GM10847 (cell line): ENCODE results near the gene FAM89B.

Experiments used
- POLR2A ChIP-seq: IDR thresholded peaks from 2 replicates; pipeline ENCODE4 v1.6.1; 2011; ENCODE audit not compliant: insufficient read length; ENCODE audit errors: extremely low read depth

Gene FAM89B

DNA sequence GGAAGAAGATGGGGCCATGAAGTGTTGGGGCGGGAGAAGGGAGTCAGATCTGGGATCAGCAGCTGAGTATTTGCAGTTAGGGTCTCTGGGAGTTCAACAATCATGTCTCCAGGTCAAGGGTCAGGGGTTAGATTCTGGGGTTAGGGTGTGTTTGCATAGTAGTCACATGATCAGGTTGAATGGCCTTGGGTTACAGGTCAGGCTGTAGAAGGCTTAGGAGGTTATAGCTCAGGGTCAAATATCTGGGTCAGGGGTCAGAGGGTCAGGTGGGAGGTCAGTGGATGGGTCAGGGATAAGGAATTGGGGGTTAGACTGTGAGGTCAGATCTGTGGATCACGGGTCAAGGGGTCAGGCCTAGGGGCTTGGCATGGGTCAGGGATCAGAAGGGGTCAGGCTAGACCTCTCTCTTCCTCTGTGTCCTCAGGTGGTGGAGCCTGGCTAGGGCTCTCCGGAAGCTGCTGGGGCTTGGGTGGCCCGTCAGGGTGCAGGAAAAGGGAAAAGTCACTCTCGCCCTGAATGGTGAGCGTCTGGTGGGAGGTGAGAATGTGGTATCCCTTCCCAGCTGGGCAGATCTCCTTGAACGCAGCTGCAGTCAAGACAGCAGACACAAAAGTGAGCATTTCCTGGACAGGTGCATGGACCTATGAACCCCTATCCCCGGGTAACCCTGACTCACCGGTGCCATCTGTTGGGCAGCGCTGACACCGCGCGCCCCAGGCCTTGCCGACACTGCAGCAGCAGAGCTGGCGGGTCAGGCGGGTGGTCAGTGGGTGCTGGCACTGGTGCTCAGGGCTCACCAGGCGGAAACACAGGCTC is 20.6 kb upstream of the FAM89B start:
- TF ChIP-seq POLR2A = no peak

- no peak for TF ChIP-seq POLR2A
These were observed 19.9 kb upstream of the FAM89B start for GRCh38 chr11:65552388-65552951.

- TF ChIP-seq POLR2A = no peak
These were observed 18.9 kb upstream of the FAM89B start for GRCh38 chr11:65553301-65554001.

DNA sequence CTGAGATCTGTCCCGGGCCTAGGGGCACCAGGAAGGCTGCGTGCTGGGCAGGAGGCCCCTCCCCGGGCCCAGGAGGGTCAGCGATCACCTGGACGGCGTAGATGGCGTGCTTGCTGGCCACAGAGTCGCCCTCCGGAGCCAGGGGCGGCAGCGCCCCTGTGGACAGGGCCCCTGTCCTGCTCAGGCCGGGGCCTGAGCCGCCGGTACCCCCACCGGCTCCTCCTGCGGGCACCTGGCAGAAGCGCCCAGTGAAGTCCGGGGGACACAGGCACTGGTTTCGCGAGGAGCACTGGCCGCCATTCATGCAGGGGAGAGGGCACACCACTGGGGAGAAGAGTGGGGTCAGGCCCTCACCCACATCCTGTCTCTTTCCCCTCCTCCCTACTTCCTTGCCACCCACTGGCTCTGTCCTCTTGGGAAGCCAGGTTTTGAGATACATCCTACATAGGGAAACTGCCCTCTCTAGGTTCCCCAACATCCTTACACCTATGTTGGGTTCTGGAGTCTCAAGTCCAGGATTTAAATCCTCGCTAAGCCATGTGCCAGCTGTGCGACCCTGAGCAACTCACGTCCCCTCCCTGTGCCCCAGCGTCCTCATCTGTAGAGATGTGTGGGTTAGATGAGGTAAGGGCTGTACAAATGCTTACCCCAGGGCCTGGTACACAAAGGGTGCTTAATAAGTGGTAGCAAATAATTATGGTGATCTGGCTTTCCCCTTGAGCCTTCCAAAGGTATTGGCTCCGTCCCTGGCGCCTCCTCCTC is 18.1 kb upstream of the FAM89B start:
- no peak for TF ChIP-seq POLR2A

DNA sequence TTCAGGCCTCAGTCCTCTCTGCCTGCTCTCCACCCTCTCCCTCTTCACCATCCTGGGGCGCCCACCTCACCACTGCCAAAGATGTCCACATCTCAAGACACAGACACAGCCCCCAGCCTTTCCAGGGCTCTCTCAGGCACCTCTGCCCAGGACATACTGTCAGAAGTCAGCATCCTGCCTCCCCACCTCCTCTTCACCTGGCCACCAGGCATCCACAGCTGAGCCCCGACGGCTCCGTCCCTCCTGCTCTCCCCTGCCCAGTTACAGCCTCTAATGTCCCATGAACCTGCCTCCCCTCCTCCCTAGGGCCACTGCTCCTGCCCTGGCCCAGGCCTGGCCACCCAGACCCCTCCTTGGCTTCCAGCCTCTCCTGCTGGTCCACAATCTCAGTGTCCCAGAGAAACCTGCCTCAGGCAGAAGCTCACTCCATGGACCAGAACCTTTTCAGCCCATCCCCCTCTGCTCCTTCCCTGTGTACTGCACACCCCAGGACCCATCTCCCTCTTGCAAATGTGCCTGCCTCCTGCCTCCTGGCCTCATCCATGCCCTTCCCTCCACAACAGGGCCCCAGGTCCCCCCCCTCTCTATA is 17.4 kb upstream of the FAM89B start:
- no peak for TF ChIP-seq POLR2A

GRCh38 chr11:65555693-65556231 is 16.6 kb upstream of the FAM89B start:
- TF ChIP-seq POLR2A = no peak

DNA sequence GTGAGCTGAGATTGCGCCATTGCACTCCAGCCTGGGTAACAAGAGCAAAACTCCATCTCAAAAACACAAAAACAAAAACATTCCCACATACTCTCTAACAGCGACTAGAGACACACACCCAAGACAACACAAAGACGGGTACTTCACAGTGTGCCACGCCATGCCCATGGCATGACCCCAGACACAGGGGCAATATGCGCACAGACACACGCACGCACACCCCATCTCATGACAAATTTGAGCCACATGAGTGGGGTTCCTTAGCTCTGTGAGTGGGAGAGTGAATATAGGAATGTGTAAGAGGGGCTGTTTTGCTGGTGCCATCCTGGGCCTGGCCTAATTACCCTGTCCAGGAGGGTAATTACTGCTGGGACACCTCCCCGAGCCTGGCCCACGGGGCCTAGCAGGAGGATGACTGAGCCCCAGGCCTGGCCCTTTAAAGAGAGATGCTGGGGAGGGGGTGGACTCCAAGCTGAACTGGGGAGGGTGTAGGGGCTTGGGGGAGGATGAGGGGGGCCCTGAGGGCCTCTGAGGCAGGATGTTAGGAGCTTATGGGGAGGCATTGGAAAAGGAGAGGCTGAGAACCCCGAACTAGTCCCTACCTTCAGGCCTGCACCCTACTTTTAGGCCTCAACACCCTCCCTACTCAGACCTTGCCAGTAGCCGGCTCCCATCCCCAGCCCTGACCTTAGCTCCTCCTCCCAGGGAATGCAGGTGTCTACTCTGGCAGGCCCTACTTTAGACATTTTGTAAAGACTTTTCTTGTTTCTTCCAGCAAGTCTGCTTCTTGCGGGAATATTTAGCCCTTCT is 15.7 kb upstream of the FAM89B start:
- TF ChIP-seq POLR2A = no peak

DNA sequence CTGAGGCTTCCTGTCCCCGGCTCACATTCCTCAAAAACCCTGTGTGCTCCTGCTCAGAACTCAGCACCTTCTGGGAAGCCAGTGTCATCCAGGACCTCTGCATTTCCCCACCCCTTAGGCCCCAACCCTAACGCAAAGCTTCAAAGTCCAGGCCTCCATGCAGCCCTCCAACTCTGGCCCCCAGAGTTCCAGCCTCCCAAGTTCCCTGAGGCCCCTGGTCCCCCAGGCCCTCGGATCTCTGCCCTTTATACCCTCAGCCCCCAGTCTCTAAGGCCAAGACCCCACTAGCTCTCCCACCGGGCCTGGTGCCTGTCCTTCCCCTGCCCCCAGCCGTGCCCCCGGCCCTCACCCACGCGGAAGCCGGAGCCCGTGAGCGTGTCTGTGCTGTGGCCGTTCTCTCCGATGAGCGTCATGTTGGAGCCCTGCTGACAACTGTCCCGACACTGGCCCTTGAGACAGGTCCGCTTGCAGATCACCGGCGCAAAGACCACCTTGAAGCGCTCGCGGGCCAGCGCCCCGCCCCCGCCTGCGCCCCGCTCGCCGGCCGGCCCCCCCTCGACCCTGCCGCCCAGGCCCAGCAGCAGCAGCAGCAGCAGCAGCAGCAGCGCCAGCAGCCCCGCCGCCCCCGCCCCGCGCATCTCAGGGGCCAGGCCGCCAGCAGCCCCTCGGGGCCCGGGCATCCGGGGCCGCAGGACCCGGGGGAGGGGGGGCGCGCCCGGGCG is 14.9 kb upstream of the FAM89B start:
- TF ChIP-seq POLR2A = no peak

DNA sequence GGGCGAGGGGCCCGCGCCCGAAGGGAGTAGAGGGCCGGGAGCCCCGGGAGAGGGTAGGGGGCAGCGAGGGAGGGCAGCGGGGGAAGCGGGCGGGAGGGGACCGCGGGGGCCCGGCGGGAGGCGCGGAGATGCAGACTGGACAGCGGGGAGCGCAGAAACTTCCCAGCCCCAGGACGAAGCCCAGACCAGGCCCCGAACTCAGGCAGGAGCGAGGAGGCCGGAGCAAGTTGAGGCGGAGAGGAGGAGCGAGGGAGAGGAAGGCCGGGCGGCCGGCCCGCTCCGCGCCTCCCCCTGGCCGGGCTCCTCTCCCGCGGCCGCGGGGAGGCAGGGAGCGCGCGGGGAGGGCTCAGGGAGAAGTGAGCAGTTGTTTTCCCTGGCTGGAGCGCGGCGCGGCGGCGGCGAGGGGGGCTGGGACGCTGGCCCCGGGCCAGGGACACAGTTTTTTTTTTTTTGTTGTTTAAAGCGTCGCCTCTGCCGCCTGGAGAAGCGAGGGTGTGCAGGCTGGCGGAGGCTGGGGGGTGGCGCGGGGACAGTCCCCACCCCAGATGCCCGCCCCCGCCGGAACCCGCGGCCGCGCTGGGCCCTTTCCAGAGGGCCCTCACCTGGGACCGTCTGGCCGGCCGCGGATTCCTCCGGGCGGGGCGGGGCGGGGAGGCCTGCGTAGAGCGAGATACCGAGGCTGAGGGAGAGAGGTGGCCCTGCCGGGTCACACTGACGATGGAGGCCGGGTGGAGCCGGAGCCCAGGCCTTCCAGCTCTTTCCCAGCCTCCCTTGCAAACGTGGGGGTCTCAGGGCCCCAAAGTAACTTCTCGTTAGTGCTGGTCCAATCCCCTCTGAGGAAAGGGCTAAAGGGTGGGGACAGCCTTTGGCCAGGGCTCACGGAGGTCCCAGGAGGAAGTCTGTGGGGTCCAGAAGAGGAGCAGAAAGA is 14.1 kb upstream of the FAM89B start, which contains the start of gene LTBP3:
Gene LTBP3 (minus strand): TSS at position 358 of the 928 bp plus-strand sequence. CDS start 400 bp downstream, outside the sequence.
- TF ChIP-seq POLR2A = no peak

DNA sequence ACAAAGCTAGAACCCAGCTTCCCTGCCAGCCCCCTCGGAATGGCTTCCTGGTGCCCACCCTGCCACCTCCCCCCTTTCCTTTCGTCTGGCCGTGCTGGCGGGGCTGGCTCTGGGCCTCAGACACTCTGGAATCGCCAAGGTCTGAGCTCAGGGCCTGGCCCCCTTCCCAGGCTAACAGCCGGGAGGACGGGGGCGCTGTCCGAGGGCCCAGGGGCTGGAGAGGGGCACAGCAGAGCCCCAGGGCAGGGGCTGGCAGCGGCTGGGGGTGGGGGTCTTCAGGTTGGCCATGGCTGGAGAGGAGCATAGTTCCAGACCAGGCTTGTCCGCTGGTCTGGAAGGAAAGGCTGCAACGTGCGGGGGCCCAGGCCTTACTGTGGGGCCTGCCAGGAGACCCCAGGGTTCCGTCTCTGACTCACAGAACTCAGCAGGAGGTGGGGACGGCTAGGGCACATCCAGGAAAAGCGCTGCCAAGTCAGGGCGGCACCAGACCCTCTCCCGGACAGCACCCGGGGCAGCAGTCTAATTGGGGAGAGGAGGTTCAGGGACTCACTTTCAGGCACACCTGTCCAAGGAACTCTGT is 13.3 kb upstream of the FAM89B start:
- no peak for TF ChIP-seq POLR2A

DNA sequence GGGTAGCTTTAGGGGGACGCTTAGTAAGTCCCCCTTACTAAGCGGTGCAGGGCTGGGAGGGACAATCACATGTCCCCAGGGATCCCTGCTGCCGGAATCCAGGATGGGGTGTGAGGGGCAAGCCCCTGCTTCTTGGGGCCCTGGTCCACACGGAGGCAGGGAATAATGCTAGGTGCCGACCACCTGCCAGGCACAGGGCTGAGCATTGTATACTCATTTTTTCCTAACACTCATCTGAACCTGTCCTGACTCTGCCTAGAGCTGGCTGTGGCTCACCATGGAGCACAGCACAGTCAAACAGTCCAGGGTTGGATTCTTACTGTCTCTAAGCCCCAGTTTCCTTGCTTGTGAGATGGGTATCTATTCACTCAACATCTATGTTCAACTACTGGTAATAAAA is 12.8 kb upstream of the FAM89B start:
- TF ChIP-seq POLR2A = no peak

- TF ChIP-seq POLR2A = no peak
These were observed 12.3 kb upstream of the FAM89B start for GRCh38 chr11:65559951-65560537.
